GM18526 (cell line): ENCODE results near the gene RHOA.
A peak's percentile ranks its signal among the peaks of the same experiment; 100 is the strongest.

ENCODE experiments used
- POLR2A ChIP-seq: IDR thresholded peaks from 3 replicates; pipeline ENCODE4 v1.6.1; 2011; ENCODE audit not compliant: insufficient read length; ENCODE audit errors: extremely low read depth

Gene RHOA

DNA sequence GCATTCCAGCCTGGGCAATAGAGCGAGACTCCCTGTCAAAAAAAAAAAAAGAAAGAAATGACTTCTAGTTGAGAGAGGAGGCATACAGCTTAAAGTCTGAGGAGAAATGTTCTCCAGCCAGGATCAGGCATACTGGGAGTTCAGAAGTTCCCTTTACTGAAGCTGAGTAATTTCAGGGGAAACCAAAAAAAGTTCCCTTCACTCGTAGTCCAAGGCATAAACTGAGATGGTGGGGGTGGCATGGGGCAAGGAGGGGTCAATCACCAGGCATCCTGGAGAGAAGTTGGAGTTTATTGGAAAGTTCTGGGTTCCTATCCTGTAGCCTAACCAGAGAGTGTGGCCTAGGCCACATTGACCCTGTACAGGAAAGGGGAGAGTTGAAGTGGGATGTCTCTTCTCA, 59.5 kb downstream of the RHOA start:
- TF ChIP-seq POLR2A = no peak

- TF ChIP-seq POLR2A = no peak
These were observed 60.2 kb downstream of the RHOA start for GRCh38 chr3:49351521-49352011.

DNA sequence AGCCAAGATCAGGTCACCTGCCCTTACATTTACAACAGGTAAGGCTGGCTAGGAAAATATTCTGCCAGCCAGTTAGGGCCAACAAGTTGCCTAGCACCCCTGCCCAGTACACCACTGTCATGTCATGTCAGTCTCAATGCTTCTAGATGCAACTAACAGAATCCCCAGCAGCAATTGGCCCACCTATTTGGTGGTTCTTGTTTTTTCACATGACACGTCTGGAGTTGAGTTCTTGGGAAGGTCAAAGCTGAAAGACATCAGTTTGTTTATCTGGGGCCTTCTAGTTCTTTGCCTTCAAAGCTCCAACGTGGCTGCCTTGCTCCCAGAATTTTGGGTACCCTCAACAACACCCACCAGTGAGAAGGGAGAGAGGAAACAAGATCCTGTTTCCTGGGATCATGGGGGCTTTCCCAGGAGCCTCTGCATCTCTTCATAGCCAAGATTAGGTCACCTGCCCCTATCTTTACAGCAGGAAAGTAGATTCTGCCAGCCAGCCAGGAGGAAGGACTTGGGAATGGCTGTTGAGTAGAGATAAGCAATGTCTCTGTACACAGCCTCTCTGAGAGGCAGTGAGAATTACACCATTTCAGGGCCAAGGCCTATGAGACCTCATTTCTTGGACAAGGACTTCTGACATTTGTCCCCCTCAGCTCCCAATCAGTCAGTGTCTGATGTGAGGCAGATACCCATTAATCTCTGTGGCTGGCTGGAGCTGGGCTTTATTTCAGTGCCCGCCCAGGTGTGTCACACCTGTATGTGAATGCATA, 62.2 kb downstream of the RHOA start:
- TF ChIP-seq POLR2A = no peak

GRCh38 chr3:49346797-49347251, 65.0 kb downstream of the RHOA start:
- TF ChIP-seq POLR2A = no peak

- no peak for TF ChIP-seq POLR2A
These were observed 68.6 kb downstream of the RHOA start for GRCh38 chr3:49343163-49343562.

DNA sequence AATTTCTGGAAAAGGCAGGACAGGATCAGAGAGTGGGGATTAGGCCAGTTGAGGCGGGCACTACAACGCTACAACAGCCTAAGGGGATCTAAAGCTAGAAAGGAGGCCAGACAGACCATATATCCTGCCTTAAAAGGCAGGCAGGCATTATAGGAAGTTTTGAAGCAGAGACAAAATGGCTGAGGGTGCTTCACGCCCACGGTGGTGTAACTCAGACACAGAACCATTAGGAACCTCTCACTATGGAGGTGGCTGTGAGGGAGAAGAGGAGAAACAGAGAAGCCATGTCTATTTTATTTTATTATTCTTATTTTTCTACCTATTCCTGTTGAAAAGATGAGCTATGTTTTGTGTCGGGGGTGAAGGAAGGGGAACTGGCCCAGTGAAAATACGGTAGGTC, 69.8 kb downstream of the RHOA start:
- TF ChIP-seq POLR2A = no peak

GRCh38 chr3:49339941-49340800, 71.6 kb downstream of the RHOA start, which contains the start of gene USP4:
TSS of gene USP4 (minus strand) at chr3:49340053. CDS start at chr3:49340024, 29 bp downstream.
- peak; percentile 82 for TF ChIP-seq POLR2A

DNA sequence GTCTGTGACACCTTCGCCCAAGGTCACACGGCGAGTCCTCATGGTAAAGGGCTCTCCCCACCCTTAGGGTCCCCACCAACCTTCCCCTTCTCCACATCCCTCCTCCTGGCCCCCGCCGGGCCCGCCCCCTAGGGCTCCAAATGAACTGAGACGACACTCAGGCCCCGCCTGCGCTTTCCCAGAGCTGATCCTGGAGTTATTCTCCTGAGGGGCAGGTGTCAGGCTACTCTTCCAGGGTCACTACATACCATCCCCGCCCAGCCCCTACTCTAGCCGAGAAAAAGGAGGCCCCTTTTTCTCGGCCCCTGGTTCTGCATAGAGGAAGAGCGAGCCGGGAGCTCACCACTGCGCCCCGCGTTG, 72.2 kb downstream of the RHOA start:
- no peak for TF ChIP-seq POLR2A

GRCh38 chr3:49333916-49334633, 77.7 kb downstream of the RHOA start:
- no peak for TF ChIP-seq POLR2A

- no peak for TF ChIP-seq POLR2A
These were observed 78.7 kb downstream of the RHOA start for GRCh38 chr3:49333091-49333490.

GRCh38 chr3:49329186-49329585, 82.6 kb downstream of the RHOA start:
- TF ChIP-seq POLR2A = no peak

DNA sequence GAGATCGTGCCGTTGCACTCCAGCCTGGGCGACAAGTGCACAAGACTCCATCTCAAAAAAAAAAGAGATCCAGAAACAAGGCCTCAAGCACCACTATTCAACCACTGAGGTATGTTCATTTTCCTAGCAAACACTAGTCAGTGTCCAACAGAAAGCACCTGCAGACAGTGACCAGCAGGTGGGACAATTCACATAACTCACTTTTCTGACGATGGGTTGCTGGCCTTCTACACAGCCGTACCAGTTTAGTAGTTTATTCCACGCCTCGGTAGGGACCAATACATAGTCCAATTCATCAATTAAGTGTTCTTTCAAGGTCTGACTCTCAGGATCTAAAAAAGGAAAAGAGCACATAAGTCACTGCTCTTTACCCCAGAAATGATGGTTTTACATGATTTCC, 84.3 kb downstream of the RHOA start:
- TF ChIP-seq POLR2A = no peak

DNA sequence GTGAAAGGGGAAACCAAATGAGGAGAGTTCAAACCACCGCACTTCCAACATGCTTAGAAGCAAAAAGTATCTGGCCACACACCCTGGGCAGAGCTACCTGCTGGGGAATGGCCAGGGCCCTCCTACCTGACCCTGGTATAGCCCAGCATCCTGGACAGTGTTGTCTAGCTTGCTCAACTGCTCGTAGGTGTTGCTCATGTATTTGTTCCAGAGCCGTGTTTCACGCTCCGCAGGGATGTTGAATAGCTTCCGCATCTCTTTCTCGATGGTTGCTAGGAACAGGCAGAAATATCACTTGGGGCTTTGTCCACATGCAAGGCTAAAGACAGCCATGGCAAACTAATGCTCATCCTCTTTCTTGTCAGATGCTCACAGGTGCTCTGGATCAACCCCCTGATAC, 87.0 kb downstream of the RHOA start:
- TF ChIP-seq POLR2A = no peak

DNA sequence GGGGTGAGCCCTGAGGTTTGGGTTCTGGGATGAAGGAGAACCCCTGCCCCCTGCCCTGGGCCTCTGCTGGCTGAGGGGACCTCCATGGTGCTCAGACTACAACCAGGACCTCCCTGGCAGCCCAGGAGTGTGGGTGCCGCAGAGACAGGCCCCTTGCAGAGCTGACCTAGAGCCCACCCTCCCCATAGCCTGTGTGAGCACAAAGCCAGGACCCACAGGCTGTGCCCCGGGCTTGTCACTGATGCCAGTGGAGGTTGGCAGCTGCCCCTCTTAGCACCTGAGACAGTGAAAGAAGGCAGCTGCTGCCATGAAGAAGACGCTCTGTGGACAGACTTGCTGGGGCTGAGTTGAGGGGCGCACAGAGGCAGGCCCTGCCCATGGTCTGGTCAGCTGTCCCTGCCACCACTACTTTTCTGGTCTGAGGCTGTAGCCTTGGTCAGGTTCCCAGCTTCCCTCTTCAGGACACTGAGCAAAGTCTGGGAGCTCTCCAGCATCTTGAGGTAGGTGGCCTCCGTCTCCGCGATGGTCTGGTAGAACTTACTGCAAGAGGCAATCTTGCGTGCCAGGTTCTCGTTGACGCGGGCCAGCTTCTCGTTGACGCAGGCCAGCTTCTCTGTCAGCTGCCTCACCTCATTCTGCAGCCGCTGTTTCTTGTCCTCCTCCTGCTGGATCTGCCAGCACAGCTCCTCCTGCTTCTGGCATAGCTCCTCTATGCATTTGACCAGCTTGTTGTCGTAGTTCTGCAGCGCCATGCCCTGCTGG, 94.9 kb downstream of the RHOA start:
- TF ChIP-seq POLR2A = no peak

- TF ChIP-seq POLR2A = no peak
These were observed 97.7 kb downstream of the RHOA start for GRCh38 chr3:49313896-49314688.
